HepG2 (cell line): ENCODE measurements around the gene CNPY1. TPM values are rescaled to one million over a fixed set of nuclear protein-coding genes. Genes with fewer than 3 reads are reported as not detected.

Experiments used
- ATAC-seq: fragments of 200-7000 bp; cut with Tn5 transposase; 3 replicates; pipeline ENCODE4 v1.9.1; 2020; ENCODE audit warnings: mild to moderate bottlenecking, moderate library complexity
- BruUV-seq: library from RNA; stranded (reverse); fragments of 400-500 nt; replicated peaks from 2 replicates; lab custom pipeline; 2021; lab: Mats Ljungman, UMichigan
- CTCF ChIA-PET: fragments of 300-600 bp; formaldehyde crosslinking; extraction: SDS; loops from one replicate; lab custom pipeline; 2021; ENCODE audit warnings: low total read pairs, inconsistent platforms, low intra/inter-chr PET ratio; lab: Yijun Ruan, JAX
- POLR2A ChIA-PET: fragments of 350-600 bp; sonication (Branson Sonifier 250); formaldehyde crosslinking; loops from one replicate; lab custom pipeline; 2020; ENCODE audit warnings: antibody characterized with exemption, inconsistent platforms; lab: Yijun Ruan, JAX
- DNase-seq: peaks from one replicate; pipeline ENCODE4 v3.0.0-alpha.2; 2015; ENCODE audit warnings: low spot score
- FAIRE-seq: peaks from 3 replicates; lab custom pipeline; 2011; peaks lifted over from hg19 to GRCh38; lab: Jason Lieb, UNC
- H2AFZ ChIP-seq: one replicate; pipeline ENCODE4 v1.6.1; 2011; ENCODE audit warnings: low read length, inconsistent platforms
- H3K27ac ChIP-seq: fragments of 300-600 bp; 3 replicates; pipeline ENCODE4 v1.8.0; 2011; ENCODE audit warnings: mixed run types, mild to moderate bottlenecking, mixed read lengths, low read length, inconsistent platforms; ENCODE audit not compliant: insufficient read depth; ENCODE audit errors: extremely low read length
- H3K27me3 ChIP-seq, 2 experiments: fragments of 200-600 bp in 1 of 2; 2 replicates in 1 of 2; 3 replicates in 1 of 2; pipeline versions ENCODE4 v1.6.0 to v1.8.0; 2011; ENCODE audit warnings: low read length in 2 of 2, mild to moderate bottlenecking in 2 of 2, moderate library complexity in 2 of 2, inconsistent platforms in 1 of 2; ENCODE audit not compliant: insufficient read depth in 2 of 2, control insufficient read depth in 1 of 2
- H3K36me3 ChIP-seq, 2 experiments: fragments of 200-600 bp in 1 of 2; replicated peaks in 1 of 2; 2 replicates in 1 of 2; 3 replicates in 1 of 2; pipeline versions ENCODE4 v1.5.1 to v1.8.0; 2011; ENCODE audit warnings: low read length in 2 of 2, inconsistent platforms in 1 of 2; ENCODE audit not compliant: insufficient read depth in 2 of 2, control insufficient read depth in 1 of 2
- H3K4me1 ChIP-seq: 2 replicates; pipeline ENCODE4 v1.5.1; 2012; ENCODE audit warnings: low read length, inconsistent platforms; ENCODE audit not compliant: insufficient read depth
- H3K4me2 ChIP-seq: 2 replicates; pipeline ENCODE4 v1.6.0; 2011; ENCODE audit warnings: low read depth, low read length, inconsistent platforms
- H3K4me3 ChIP-seq, 3 experiments: fragments of 200-600 bp in 1 of 3; sonication (generic), shearing (Covaris generic) in 1 of 3; replicated peaks in 1 of 3; 2 replicates each; pipeline ENCODE4 v1.5.1; 2011 to 2016; ENCODE audit warnings: low read length in 3 of 3, inconsistent platforms in 2 of 3, low read depth in 2 of 3, mild to moderate bottlenecking in 2 of 3, control low read depth in 1 of 3, mixed read lengths in 1 of 3; ENCODE audit not compliant: insufficient read depth in 1 of 3
- H3K79me2 ChIP-seq: one replicate; pipeline ENCODE4 v1.6.1; 2011; ENCODE audit warnings: low read length, inconsistent platforms; ENCODE audit not compliant: insufficient read depth
- H3K9ac ChIP-seq: 2 replicates; pipeline ENCODE4 v1.6.0; 2011; ENCODE audit warnings: mild to moderate bottlenecking, low read depth, low read length, inconsistent platforms; ENCODE audit not compliant: insufficient read depth
- H3K9me3 ChIP-seq: 2 replicates; pipeline ENCODE4 v1.5.1; 2012; ENCODE audit warnings: mild to moderate bottlenecking, low read length
- H4K20me1 ChIP-seq: 2 replicates; pipeline ENCODE4 v1.6.0; 2011; ENCODE audit warnings: inconsistent platforms, mild to moderate bottlenecking, low read length, moderate library complexity; ENCODE audit not compliant: insufficient read depth
- ATF7 ChIP-seq, 2 experiments: fragments of 450-650 bp in 1 of 2; sonication (generic) in 1 of 2; formaldehyde crosslinking in 1 of 2; IDR thresholded peaks; 2 replicates each; pipeline versions ENCODE4 v1.4.0 to v1.6.1; 2016 to 2020; ENCODE audit warnings: antibody characterized with exemption in 1 of 2, mild to moderate bottlenecking in 1 of 2, missing genetic modification reagents in 1 of 2
- KAT2B ChIP-seq: fragments of 150-350 bp; IDR thresholded peaks from 2 replicates; pipeline ENCODE4 v1.6.1; 2014; ENCODE audit warnings: low read depth, low read length, borderline replicate concordance
- MED13 ChIP-seq: sonication (generic); formaldehyde crosslinking; IDR thresholded peaks from 2 replicates; pipeline ENCODE4 v1.5.0; 2020; ENCODE audit warnings: missing genetic modification reagents
- RAD21 ChIP-seq: fragments of 450-650 bp; formaldehyde crosslinking; IDR thresholded peaks from 2 replicates; pipeline ENCODE4 v1.5.0; 2020; ENCODE audit warnings: mild to moderate bottlenecking
- RELA ChIP-seq: sonication (generic); formaldehyde crosslinking; IDR thresholded peaks from 2 replicates; pipeline ENCODE4 v1.4.0; 2020; ENCODE audit warnings: missing genetic modification reagents
- SIX4 ChIP-seq: sonication (generic); formaldehyde crosslinking; IDR thresholded peaks from 2 replicates; pipeline ENCODE4 v1.4.0; 2020; ENCODE audit warnings: missing genetic modification reagents
- SOX6 ChIP-seq, 2 experiments: fragments of 450-650 bp in 1 of 2; sonication (generic) in 1 of 2; formaldehyde crosslinking in 1 of 2; IDR thresholded peaks; 2 replicates each; pipeline versions ENCODE4 v1.4.0 to v1.6.1; 2017 to 2020; ENCODE audit warnings: antibody characterized with exemption in 1 of 2, mild to moderate bottlenecking in 1 of 2, missing genetic modification reagents in 1 of 2
- SP5 ChIP-seq: IDR thresholded peaks from 2 replicates; pipeline ENCODE4 v1.6.1; 2016; ENCODE audit warnings: low read depth, borderline replicate concordance
- TBX2 ChIP-seq: sonication (generic); formaldehyde crosslinking; IDR thresholded peaks from 2 replicates; pipeline ENCODE4 v1.5.0; 2020; ENCODE audit warnings: missing genetic modification reagents, mild to moderate bottlenecking, borderline replicate concordance
- YY1 ChIP-seq: IDR thresholded peaks from 2 replicates; pipeline ENCODE4 v1.6.1; 2011; ENCODE audit warnings: low read length, low read depth, moderate library complexity, mild to moderate bottlenecking; ENCODE audit not compliant: insufficient read depth, insufficient replicate concordance
- ZBTB3 ChIP-seq: sonication (generic); formaldehyde crosslinking; IDR thresholded peaks from 2 replicates; pipeline ENCODE4 v1.4.0; 2020; ENCODE audit warnings: low read depth, mild to moderate bottlenecking, moderate library complexity, missing genetic modification reagents, borderline replicate concordance
- ZBTB42 ChIP-seq: sonication (generic); formaldehyde crosslinking; IDR thresholded peaks from 2 replicates; pipeline ENCODE4 v1.5.0; 2020; ENCODE audit warnings: mild to moderate bottlenecking, missing genetic modification reagents
- ZNF501 ChIP-seq: sonication (generic); formaldehyde crosslinking; IDR thresholded peaks from 2 replicates; pipeline ENCODE4 v1.5.1; 2020; ENCODE audit warnings: mild to moderate bottlenecking, moderate library complexity, missing genetic modification reagents
- ZNF619 ChIP-seq: sonication (generic); formaldehyde crosslinking; IDR thresholded peaks from 2 replicates; pipeline ENCODE4 v1.4.0; 2020; ENCODE audit warnings: mild to moderate bottlenecking, missing genetic modification reagents
- ZNF749 ChIP-seq: sonication (generic); formaldehyde crosslinking; IDR thresholded peaks from 2 replicates; pipeline ENCODE4 v1.8.0; 2022; ENCODE audit warnings: mild to moderate bottlenecking, missing genetic modification reagents, moderate library complexity, borderline replicate concordance
- ZNF773 ChIP-seq: sonication (generic); formaldehyde crosslinking; IDR thresholded peaks from 2 replicates; pipeline ENCODE4 v1.4.0; 2020; ENCODE audit warnings: missing genetic modification reagents, borderline replicate concordance
- WGBS: methylation state at CpG from one replicate; pipeline ENCODE4 v1.1.6; 2017; ENCODE audit warnings: low lambda C conversion rate; 5-methylcytosine and 5-hydroxymethylcytosine counted together
- in situ Hi-C: cut with HindIII; loops from 2 replicates; pipeline ENCODE4 v1.10.0; 2017; ENCODE audit warnings: low pct_unique_long_range_greater_than_20kb; ENCODE audit not compliant: extremely low pct_ligation_motif_present
- intact Hi-C: fragments of 100-400 bp; cut with micrococcal nuclease; formaldehyde crosslinking; loops from one replicate; pipeline ENCODE4 v1.10.0; 2022; ENCODE audit not compliant: unreplicated experiment
- polyA plus RNA-seq, 8 experiments: library from polyadenylated mRNA; depleted of rRNA in 3 of 8; stranded (reverse) in 7 of 8; unstranded in 1 of 8; fragments of >200 nt; fragmentation: Illumina TruSeq in 4 of 8; extraction: Trizol in 4 of 8; gene quantifications; 2 replicates each; pipeline versions ENCODE4 v1.2.1 to v1.2.3, GENCODE V29; 2011 to 2016; ENCODE audit warnings: low read depth in 4 of 8, missing spikeins in 1 of 8, mixed read lengths in 1 of 8; ENCODE audit not compliant: insufficient read depth in 1 of 8
- total RNA-seq, 5 experiments: library from RNA; depleted of rRNA; stranded (reverse); fragments of >200 nt; fragmentation: Illumina TruSeq; extraction: Trizol; gene quantifications; 2 replicates each; pipeline ENCODE4 v1.2.3, GENCODE V29; 2016; ENCODE audit warnings: low read depth in 1 of 5
- TF ChIP-seq, protein P1 (sequence below): sonication (generic); formaldehyde crosslinking; IDR thresholded peaks from 2 replicates; pipeline ENCODE4 v1.5.0; 2020; ENCODE audit warnings: missing genetic modification reagents
- TF ChIP-seq, protein P2 (sequence below): sonication (generic); formaldehyde crosslinking; IDR thresholded peaks from 2 replicates; pipeline ENCODE4 v1.4.0; 2020; ENCODE audit warnings: mild to moderate bottlenecking, missing genetic modification reagents
- TF ChIP-seq, protein P3 (sequence below): sonication (generic); formaldehyde crosslinking; IDR thresholded peaks from 2 replicates; pipeline ENCODE4 v1.8.1; 2023; ENCODE audit warnings: mild to moderate bottlenecking, inconsistent platforms, moderate library complexity, missing genetic modification reagents, borderline replicate concordance

Gene CNPY1
- total and polyA plus RNA-seq, 2 of the 13 experiments (the other 11 are each of a cell fraction or from before 2014, with no cell fraction given), result not detected

DNA sequence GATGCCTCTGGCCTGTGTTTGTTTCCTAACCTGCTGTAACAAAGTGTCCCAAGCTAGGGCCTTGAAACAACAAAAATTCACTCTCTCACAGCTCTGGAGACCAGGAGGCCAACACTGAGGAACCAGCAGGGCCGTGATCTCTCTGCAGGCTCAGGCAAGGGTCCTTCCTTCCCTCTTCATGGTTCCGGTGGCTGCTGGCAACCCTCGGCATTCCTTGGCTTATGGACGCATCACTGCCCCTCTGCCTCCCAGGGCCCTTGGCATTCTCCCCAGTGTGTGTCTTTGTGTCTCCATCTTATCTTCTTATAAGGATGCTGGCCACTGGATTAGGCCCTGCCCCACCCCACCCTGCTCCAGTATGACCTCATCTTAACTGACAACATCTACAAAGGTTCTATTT lies 17.0 kb downstream of the CNPY1 start:
- in situ Hi-C loops, result no loop called here
- TF ChIP-seq KAT2B (no peak), ZNF773 (no peak), SOX6 (IDR thresholded peaks at IDR 0.05) (no peak), SOX6 (CRISPR knock-in tag; IDR thresholded peaks at IDR 0.05) (no peak), ZNF749 (no peak), SIX4 (no peak), SP5 (CRISPR knock-in tag) (no peak), ZNF619 (CRISPR knock-in tag) (no peak), ZNF501 (CRISPR knock-in tag) (no peak), ZBTB3 (no peak), YY1 (no peak), ATF7 (IDR thresholded peaks at IDR 0.05) (no peak), ATF7 (CRISPR knock-in tag; IDR thresholded peaks at IDR 0.05) (no peak), TBX2 (CRISPR knock-in tag) (no peak), ZBTB42 (CRISPR knock-in tag) (no peak), RELA (CRISPR knock-in tag) (no peak), RAD21 (CRISPR knock-in tag) (no peak), MED13 (CRISPR knock-in tag) (no peak)
- TF ChIP-seq, protein P1, sequence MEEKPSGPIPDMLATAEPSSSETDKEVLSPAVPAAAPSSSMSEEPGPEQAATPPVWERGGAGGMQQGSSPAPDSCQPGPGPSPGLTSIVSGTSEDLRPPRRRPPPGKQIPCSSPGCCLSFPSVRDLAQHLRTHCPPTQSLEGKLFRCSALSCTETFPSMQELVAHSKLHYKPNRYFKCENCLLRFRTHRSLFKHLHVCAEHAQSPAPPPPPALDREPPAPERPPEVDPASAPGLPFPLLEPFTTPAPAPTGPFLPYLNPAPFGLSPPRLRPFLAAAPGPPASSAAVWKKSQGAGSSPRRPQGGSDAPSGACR (CRISPR knock-in tag), result no peak
- TF ChIP-seq, protein P2, sequence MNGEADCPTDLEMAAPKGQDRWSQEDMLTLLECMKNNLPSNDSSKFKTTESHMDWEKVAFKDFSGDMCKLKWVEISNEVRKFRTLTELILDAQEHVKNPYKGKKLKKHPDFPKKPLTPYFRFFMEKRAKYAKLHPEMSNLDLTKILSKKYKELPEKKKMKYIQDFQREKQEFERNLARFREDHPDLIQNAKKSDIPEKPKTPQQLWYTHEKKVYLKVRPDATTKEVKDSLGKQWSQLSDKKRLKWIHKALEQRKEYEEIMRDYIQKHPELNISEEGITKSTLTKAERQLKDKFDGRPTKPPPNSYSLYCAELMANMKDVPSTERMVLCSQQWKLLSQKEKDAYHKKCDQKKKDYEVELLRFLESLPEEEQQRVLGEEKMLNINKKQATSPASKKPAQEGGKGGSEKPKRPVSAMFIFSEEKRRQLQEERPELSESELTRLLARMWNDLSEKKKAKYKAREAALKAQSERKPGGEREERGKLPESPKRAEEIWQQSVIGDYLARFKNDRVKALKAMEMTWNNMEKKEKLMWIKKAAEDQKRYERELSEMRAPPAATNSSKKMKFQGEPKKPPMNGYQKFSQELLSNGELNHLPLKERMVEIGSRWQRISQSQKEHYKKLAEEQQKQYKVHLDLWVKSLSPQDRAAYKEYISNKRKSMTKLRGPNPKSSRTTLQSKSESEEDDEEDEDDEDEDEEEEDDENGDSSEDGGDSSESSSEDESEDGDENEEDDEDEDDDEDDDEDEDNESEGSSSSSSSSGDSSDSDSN (CRISPR knock-in tag), result no peak
- TF ChIP-seq, protein P3, sequence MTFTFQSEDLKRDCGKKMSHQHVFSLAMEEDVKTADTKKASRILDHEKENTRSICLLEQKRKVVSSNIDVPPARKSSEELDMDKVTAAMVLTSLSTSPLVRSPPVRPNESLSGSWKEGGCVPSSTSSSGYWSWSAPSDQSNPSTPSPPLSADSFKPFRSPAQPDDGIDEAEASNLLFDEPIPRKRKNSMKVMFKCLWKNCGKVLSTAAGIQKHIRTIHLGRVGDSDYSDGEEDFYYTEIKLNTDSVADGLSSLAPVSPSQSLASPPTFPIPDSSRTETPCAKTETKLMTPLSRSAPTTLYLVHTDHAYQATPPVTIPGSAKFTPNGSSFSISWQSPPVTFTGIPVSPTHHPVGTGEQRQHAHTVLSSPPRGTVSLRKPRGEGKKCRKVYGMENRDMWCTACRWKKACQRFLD (CRISPR knock-in tag), result no peak
- TF ChIP-seq, all 625 proteins: peak for 0
- H3K36me3 ChIP-seq, result no peaks in the 10 kb centered on the region
- H4K20me1 ChIP-seq, result no peaks in the 10 kb centered on the region
- POLR2A ChIA-PET, result no interaction called here
- H3K4me2 ChIP-seq, result no peak overlapping the region
- H3K4me1 ChIP-seq, result peaks cover 31% of the 10 kb centered on the region
- no peak overlapping the region for H3K4me3 ChIP-seq
- CTCF ChIA-PET, result no interaction called here
- H3K27ac ChIP-seq, result no peak overlapping the region
- no peaks in the 10 kb centered on the region for H3K79me2 ChIP-seq
- no peak for FAIRE-seq
- BruUV-seq, result no TSS peak
- DNase-seq, result no peak
- ATAC-seq, result no peak
- H3K9me3 ChIP-seq, result no peaks in the 10 kb centered on the region
- peaks cover 11 to 68% of the 10 kb centered on the region in 2 experiments; a peak in 4 of 5 replicates for H3K27me3 ChIP-seq
- no peak overlapping the region for H2AFZ ChIP-seq
- no peak overlapping the region for H3K9ac ChIP-seq
- intact Hi-C loops, result no loop called here
- WGBS, result 64% methylated on average over 4 of the region's 4 CpGs
